GM21447 (cell line): ENCODE measurements around the gene LRCOL1.

Experiments
- ATAC-seq: cut with Tn5 transposase; IDR thresholded peaks from one replicate; pipeline ENCODE4 v1.9.1; 2021; ENCODE audit not compliant: unreplicated experiment

Gene LRCOL1

DNA sequence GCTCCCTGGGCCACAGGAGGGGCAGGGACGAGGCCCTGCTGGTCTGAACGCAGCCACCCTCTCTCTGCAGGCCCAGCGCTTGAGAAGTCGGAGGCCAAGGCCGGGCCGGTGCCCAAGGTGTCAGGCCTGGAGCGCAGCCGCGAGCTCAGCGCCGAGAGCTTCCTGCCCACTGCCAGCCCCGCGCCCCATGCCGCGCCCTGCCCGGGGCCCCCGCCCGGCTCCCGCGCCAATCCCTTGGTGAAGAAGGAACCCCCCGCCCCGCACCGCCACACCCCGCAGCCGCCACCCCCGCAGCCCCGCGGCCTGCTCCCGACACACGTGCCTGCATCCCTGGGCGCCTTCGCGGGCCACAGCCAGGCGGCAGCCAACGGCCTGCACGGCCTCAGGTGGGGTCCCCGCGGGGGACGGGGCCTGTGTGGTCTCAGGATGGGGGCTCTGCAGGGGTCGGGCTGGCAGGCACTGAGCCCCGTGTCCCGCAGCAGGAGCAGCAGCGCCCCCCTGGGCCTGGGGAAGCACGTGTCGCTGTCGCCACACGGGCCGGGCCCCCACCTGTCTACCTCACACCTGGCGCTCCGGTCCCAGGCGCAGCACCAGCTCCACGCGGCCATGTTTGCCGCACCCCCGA is 40.4 kb downstream of the LRCOL1 start:
- ATAC-seq, result no peak

- ATAC-seq, result no peak
Measured at GRCh38 chr12:132568826-132569480, 41.4 kb downstream of the LRCOL1 start.

GRCh38 chr12:132568301-132568700 is 42.1 kb downstream of the LRCOL1 start:
- ATAC-seq, result no peak

DNA sequence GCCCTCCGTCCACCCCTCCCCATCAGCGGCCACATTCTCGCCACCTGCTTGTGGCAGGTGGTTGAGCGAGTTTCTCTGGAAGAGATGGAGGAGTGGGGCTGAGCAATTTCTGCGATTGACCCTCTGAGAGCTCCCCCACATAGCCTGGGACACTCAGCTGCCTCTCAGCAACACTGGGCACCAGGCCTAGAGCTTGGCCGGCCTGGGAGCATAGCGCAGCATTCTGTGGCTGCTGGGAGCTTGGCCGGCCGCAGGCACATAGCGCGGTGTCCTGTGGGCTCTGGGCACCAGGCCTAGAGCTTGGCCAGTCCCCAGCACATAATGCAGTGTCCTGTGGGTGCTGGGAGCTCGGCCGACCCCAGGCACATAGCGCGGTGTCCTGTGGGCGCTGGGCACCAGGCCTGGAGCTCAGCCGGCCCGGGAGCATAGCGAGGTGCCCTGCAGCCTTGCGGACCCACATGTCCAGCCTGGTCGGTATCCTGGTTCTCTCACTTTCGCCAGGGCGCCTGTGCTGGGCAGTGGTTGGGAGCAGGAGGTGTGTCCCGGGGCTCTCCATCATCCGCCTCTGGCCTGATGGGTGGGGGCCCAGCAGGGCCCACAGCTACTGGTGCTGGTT is 43.8 kb downstream of the LRCOL1 start:
- no peak for ATAC-seq

DNA sequence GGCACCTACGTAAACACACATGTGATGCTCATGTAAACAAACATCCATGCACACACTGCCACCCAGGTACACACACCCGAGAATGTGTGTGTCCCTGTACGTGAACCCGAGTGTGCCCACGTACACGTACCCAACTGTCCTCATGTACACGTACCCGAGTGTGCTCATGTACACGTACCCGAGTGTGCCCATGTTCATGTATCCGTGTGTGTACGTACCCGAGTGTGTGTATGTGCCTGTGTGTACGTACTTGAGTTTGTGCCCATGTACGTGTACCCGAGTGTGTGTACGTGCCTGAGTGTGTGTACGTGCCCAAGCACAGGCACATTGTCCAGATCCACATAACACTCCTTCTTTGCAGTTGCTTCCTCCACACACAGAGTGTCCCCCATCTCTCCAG is 45.0 kb downstream of the LRCOL1 start:
- ATAC-seq, result no peak

DNA sequence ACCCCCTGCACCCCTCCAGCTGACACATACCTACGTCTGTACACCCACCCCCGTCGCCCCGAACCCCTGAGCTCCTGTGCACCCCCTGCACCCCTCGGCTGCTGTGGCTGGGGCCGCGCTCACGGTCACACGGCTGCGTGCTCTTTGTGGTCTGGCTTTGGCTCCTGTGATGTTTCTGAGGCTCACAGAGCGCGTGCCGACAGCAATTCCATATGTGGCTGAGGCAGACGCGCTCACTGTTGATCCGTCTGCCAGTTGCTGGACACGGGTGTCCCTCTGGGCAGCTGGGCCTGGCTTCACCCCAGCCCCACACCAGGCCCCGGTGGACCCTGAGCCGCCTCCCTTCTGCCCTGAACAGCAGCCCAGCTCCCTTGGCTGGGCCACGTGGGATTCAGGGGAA is 46.5 kb downstream of the LRCOL1 start:
- no peak for ATAC-seq

- no peak for ATAC-seq
Measured at GRCh38 chr12:132562489-132563021, 47.8 kb downstream of the LRCOL1 start.

DNA sequence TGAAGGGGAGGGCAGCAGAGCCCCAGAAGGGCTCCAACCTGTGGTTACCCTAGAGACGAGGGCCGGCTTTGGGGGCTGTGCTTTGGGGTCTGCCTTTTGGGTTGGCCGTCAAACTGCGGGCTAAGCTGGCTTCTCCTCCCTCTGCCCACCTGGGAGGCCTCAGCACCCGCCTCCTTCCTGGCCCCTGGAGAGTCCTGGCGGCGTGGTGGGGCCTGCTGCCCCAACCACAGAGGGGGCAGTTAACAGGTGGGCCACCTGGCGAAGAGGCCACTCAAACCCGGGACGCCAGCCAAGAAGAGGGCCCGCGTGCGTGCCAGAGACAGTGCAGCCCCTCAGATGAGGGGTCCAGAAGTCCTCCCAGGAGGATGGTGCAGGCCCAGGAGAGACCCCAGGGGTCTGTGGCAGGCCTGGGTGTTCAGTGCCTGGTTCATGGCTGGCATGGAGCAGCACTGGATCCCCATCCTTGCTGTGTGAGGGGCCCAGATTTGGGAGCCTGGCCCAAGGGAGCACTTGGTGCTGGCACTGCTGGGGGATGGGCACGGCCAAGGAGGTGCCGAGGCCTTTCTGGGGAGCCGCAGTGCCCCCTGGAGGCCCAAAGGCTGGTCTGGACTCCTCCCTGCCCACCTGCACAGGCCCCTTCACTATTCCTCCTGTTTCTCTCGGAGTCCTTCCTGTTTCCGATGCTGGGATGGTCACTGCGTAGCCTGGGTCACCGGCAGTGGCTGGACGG is 48.8 kb downstream of the LRCOL1 start:
- no peak for ATAC-seq

GRCh38 chr12:132560614-132561426 is 49.6 kb downstream of the LRCOL1 start:
- ATAC-seq, result no peak

- ATAC-seq, result no peak
Measured at GRCh38 chr12:132560364-132560613, 50.1 kb downstream of the LRCOL1 start.

DNA sequence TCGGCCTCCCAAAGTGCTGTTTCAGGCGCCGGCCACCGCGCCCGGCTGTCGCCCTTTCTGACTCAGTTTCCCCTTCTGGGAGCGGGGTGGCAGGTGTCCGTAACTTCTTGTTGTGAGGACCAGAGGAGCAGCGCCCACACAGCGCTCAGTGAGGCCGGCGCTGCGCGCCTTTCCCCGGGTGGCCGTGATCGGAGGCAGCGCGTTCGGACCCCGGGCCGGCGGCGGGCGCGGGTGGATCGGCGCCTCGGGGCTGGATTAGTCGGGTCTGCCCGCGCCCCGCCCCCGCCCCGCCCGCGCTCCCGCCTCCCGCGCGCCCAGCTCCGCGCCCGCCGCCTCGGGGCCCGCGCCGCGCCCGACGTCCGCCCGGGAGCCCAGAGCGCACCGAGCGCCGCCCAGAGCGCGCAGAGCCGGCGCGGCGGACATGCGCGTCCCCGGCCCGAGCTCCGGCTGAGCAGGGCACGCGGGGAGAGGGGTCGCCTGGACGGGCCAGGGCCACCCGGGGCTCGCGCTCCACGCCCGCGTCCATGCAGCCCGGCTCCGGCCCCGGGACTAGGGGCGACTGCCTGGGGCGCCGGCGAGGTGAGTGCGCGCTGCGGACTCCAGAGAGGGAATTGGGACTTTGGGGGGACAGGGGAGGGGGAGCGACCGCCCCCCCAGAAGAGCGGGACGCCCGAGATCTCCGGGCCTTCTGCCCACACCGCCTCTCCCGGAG is 50.6 kb downstream of the LRCOL1 start:
- no peak for ATAC-seq

- no peak for ATAC-seq
Measured at GRCh38 chr12:132558861-132559623, 51.3 kb downstream of the LRCOL1 start.

DNA sequence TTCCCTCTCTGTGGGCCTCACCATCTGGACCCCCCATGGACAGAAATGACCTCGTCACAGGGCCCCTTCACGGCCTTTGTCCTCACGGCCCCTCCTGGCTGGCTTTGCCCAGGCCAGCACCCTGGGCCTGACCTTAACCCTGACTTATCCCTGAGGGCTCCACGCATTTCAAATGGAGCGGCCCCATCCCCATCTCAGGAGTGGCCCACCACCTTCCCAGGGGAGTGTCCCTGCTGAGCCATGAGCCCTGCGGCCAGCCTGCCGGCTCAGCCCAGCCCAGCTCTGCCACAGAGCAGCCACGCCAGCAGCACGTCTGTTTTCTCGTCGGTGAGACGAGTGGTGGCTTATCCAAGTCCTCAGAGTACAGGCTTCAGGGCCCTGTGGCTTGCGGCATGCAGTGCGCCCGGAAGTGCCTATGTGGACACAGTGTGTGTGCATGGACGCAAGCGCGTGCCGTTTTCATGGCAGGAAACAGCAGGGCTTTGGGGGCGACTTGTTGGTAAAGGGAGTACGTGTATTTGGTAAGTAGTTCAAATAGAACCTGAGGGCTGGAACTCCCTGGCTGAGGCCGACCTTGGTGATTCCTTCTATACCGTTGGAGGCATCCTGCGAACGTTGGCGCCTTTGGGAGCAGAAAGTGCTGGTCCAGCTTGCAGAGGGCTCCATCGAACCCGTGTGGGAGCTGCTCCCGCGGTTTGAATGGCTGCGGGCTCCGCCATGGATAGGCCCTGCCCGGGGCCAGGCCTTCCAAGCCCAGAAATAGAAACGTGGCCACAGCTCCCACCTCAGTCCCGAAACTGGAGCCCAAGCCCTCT is 52.1 kb downstream of the LRCOL1 start:
- no peak for ATAC-seq

- ATAC-seq, result no peak
Measured at GRCh38 chr12:132557291-132558015, 52.9 kb downstream of the LRCOL1 start.

DNA sequence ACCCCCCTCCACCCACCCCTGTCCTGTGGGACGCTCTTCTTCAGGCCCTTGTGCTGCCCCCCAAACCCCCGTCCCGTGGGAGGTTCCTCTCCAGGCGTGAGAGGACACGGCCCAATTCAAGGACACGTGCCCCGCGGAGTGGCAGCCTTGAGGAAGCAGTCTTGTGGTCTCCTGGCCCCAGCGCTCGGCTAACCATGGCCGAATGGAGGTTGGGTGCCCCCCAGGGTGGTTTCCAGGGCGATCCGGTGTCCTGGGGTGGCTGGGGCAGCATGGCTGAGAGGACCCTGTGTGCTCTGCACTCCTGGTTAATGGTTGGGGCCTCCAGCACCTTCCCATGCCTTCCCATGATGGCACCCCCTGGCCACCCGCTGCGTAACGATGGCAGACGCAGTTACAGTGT is 53.6 kb downstream of the LRCOL1 start:
- ATAC-seq, result no peak

GRCh38 chr12:132556216-132556615 is 54.2 kb downstream of the LRCOL1 start:
- ATAC-seq, result no peak

DNA sequence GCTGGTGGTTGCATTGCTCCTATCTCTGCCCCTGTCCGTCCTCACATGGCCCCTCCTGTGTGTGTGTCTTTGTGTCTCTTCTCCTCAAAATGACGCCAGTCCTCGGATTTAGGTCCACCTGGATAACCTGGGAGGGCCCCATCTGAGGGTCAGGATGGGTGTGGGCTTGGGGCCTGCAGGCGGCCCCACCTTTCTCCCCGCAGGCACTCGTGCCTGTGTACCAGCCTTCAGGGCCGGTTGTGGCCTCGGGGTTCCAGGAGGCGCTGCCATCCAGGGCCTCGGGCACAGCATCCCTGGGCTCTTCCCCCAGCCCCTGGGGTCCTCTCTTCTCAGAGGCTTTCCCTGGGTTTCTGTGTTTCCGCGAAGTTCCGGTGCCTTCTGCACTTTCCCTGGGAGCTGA is 54.7 kb downstream of the LRCOL1 start:
- ATAC-seq, result no peak
